ENCODE results near the gene WIPI1. TPM values are rescaled to one million over a fixed set of nuclear protein-coding genes. Genes with fewer than 3 reads are reported as not detected.

WIPI1 gene
- total RNA-seq, 1 experiment from 2014 or later, result 29.3 TPM

GRCh38 chr17:68463211-68464019 is 6.1 kb upstream of the WIPI1 start:
- Mint-ChIP-seq H3K4me3 (no peak overlapping the region), H3K4me1 (peaks cover 35% of the 10 kb centered on the region), H3K27me3 (ENCODE audit: low read depth) (peaks cover 3% of the 10 kb centered on the region; the same call in 1 of the 2 replicates), H3K36me3 (no peaks in the 10 kb centered on the region), H3K27ac (no peak overlapping the region), H3K9me3 (no peaks in the 10 kb centered on the region)
- no peak for TF ChIP-seq NR1H2 (CRISPR knock-in tag; IDR thresholded peaks at IDR 0.05)
- no peak for TF ChIP-seq PRRX2 (CRISPR knock-in tag; IDR thresholded peaks at IDR 0.05)
- TF ChIP-seq TP53 (CRISPR knock-in tag; IDR thresholded peaks at IDR 0.05), result no peak
- no peak for TF ChIP-seq CBFB (CRISPR knock-in tag; IDR thresholded peaks at IDR 0.05; ENCODE audit: low read depth)
- no peak for TF ChIP-seq MXD4 (CRISPR knock-in tag; IDR thresholded peaks at IDR 0.05; ENCODE audit: borderline replicate concordance)
- POLR2A ChIA-PET, result no interaction called here
- DNase-seq (ENCODE audit: low spot score) (no peak), ATAC-seq (no peak)
- CTCF ChIA-PET, result interaction anchor here (0.8 to 1.7 kb wide), 5 partner anchors 26 to 291 kb away, joined by 3 to 9 read pairs (median 3); no protein-coding TSS in a partner anchor

DNA sequence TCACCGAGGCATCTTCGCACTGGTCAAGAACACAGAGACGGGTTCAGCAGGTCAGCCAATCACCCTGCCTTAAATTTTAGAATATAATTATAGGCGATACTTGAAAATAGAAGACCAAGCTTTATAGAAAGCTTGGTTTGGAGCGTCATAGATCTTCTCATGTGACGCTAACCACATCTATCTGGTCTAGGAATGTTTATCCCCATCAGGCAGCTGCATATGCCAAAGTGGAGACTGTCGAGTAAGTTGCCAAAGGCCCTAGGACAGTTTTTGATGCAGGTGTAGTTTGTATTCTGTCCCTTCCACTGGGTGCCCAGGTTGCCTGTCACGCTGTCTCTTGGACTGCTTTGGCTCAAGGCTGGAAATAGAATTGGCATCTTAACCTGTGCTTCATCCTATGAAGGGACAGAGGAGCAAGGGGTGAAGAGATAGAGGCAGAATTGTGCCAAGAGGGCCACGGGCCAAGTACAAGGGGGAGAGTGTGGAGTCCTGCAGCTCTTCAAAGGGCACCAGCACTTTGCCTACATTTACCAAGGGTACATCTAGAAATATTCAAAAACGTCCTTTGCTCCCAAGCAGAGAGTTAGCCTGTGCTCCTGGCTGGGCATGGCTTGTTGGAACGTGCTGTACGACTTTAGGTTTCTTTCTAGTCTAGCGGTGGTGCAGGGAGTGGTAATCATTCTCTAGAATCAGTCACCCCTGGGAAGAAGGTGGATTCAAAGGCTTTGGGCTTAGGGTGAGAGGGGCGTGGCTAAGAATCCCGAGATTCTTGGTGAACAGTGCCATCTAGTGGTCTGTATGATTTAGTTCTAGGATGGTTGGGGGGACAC is 5.3 kb upstream of the WIPI1 start:
- CTCF ChIA-PET, result interaction anchor here (0.6 to 1.7 kb wide), 12 partner anchors 13 to 290 kb away, joined by 3 to 9 read pairs (median 3); no protein-coding TSS in a partner anchor
- ATAC-seq (peak; percentile 83), DNase-seq (ENCODE audit: low spot score) (peak; percentile 62)
- Mint-ChIP-seq H3K4me3 (no peak overlapping the region), H3K27me3 (ENCODE audit: low read depth) (peaks cover 7% of the 10 kb centered on the region; the same call in 1 of the 2 replicates), H3K4me1 (peaks cover 41% of the 10 kb centered on the region), H3K27ac (no peak overlapping the region), H3K36me3 (no peaks in the 10 kb centered on the region), H3K9me3 (no peaks in the 10 kb centered on the region)
- POLR2A ChIA-PET, result no interaction called here
- TF ChIP-seq CTCF (IDR thresholded peaks at IDR 0.05), result peak; percentile 58
- TF ChIP-seq NR2C2 (CRISPR knock-in tag; IDR thresholded peaks at IDR 0.05), result no peak
- TF ChIP-seq ATF6 (CRISPR knock-in tag; IDR thresholded peaks at IDR 0.05), result no peak
- no peak for TF ChIP-seq JAZF1 (CRISPR knock-in tag; IDR thresholded peaks at IDR 0.05)
- TF ChIP-seq SP1 (CRISPR knock-in tag; conservative IDR thresholded peaks at IDR 0.05), result peak; percentile 53; the same call in 1 of the 2 replicates
- TF ChIP-seq ZNF317 (CRISPR knock-in tag; IDR thresholded peaks at IDR 0.05; ENCODE audit: borderline replicate concordance, low read depth), result no peak
- TF ChIP-seq MXD4 (CRISPR knock-in tag; IDR thresholded peaks at IDR 0.05; ENCODE audit: borderline replicate concordance), result no peak
- TF ChIP-seq CREM (CRISPR knock-in tag; IDR thresholded peaks at IDR 0.05), result no peak
- TF ChIP-seq NR3C1 (CRISPR knock-in tag; conservative IDR thresholded peaks at IDR 0.05; ENCODE audit: low read depth), result no peak
- no peak for TF ChIP-seq CBFB (CRISPR knock-in tag; IDR thresholded peaks at IDR 0.05; ENCODE audit: low read depth)

GRCh38 chr17:68461589-68461988 is 4.3 kb upstream of the WIPI1 start:
- POLR2A ChIA-PET, result interaction anchor here (0.6 kb wide), 1 partner anchor 166 kb away, joined by 3 read pairs; no protein-coding TSS in a partner anchor
- Mint-ChIP-seq H3K27ac (no peak overlapping the region), H3K9me3 (no peaks in the 10 kb centered on the region), H3K4me1 (peaks cover 42% of the 10 kb centered on the region), H3K36me3 (no peaks in the 10 kb centered on the region), H3K27me3 (ENCODE audit: low read depth) (peaks cover 7% of the 10 kb centered on the region; the same call in 1 of the 2 replicates), H3K4me3 (no peak overlapping the region)
- ATAC-seq (no peak), DNase-seq (ENCODE audit: low spot score) (no peak)
- CTCF ChIA-PET, result interaction anchor here (1.2 to 1.7 kb wide), 4 partner anchors 26 to 289 kb away, joined by 6 to 9 read pairs (median 8); no protein-coding TSS in a partner anchor
- TF ChIP-seq NR1H2 (CRISPR knock-in tag; IDR thresholded peaks at IDR 0.05) (no peak), GRHL2 (CRISPR knock-in tag; IDR thresholded peaks at IDR 0.05; ENCODE audit: insufficient replicate concordance, severe bottlenecking) (no peak), ZNF671 (CRISPR knock-in tag; IDR thresholded peaks at IDR 0.05) (no peak), TEAD4 (CRISPR knock-in tag; IDR thresholded peaks at IDR 0.05) (no peak), NFE2L1 (CRISPR knock-in tag; IDR thresholded peaks at IDR 0.05) (no peak), ZNF317 (CRISPR knock-in tag; IDR thresholded peaks at IDR 0.05; ENCODE audit: borderline replicate concordance, low read depth) (no peak)
- TF ChIP-seq, protein P1, sequence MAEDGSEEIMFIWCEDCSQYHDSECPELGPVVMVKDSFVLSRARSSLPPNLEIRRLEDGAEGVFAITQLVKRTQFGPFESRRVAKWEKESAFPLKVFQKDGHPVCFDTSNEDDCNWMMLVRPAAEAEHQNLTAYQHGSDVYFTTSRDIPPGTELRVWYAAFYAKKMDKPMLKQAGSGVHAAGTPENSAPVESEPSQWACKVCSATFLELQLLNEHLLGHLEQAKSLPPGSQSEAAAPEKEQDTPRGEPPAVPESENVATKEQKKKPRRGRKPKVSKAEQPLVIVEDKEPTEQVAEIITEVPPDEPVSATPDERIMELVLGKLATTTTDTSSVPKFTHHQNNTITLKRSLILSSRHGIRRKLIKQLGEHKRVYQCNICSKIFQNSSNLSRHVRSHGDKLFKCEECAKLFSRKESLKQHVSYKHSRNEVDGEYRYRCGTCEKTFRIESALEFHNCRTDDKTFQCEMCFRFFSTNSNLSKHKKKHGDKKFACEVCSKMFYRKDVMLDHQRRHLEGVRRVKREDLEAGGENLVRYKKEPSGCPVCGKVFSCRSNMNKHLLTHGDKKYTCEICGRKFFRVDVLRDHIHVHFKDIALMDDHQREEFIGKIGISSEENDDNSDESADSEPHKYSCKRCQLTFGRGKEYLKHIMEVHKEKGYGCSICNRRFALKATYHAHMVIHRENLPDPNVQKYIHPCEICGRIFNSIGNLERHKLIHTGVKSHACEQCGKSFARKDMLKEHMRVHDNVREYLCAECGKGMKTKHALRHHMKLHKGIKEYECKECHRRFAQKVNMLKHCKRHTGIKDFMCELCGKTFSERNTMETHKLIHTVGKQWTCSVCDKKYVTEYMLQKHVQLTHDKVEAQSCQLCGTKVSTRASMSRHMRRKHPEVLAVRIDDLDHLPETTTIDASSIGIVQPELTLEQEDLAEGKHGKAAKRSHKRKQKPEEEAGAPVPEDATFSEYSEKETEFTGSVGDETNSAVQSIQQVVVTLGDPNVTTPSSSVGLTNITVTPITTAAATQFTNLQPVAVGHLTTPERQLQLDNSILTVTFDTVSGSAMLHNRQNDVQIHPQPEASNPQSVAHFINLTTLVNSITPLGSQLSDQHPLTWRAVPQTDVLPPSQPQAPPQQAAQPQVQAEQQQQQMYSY (CRISPR knock-in tag; IDR thresholded peaks at IDR 0.05), result no peak
- TF ChIP-seq, protein P2, sequence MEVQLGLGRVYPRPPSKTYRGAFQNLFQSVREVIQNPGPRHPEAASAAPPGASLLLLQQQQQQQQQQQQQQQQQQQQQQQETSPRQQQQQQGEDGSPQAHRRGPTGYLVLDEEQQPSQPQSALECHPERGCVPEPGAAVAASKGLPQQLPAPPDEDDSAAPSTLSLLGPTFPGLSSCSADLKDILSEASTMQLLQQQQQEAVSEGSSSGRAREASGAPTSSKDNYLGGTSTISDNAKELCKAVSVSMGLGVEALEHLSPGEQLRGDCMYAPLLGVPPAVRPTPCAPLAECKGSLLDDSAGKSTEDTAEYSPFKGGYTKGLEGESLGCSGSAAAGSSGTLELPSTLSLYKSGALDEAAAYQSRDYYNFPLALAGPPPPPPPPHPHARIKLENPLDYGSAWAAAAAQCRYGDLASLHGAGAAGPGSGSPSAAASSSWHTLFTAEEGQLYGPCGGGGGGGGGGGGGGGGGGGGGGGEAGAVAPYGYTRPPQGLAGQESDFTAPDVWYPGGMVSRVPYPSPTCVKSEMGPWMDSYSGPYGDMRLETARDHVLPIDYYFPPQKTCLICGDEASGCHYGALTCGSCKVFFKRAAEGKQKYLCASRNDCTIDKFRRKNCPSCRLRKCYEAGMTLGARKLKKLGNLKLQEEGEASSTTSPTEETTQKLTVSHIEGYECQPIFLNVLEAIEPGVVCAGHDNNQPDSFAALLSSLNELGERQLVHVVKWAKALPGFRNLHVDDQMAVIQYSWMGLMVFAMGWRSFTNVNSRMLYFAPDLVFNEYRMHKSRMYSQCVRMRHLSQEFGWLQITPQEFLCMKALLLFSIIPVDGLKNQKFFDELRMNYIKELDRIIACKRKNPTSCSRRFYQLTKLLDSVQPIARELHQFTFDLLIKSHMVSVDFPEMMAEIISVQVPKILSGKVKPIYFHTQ (CRISPR knock-in tag; IDR thresholded peaks at IDR 0.05), result no peak

All from WTC11 (cell line).